ENCODE data around the gene ACTRT2. TPM values are rescaled to one million over a fixed set of nuclear protein-coding genes. Genes with fewer than 3 reads are reported as not detected.

The ACTRT2 gene
- total RNA-seq, 4 donors from 2014 or later: not detected

DNA sequence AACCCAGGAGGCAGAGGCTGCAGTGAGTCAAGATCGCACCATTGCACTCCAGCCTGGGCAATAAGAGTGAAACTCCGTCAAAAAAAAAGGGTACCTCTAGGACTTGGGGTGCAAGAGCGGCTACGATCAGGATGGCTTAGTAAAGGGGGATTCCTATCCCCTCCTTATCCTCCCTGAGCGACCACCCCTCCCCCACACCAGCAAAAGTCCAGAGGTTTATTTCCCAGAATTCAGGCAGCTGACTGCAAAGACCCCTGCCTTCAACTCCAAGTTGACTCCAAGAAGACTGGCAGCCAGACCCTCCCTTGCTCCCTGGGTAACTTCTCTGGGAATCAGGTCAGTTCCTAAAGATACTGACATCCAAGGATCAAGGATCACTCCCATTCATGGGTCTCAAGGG lies 35.4 kb downstream of the ACTRT2 start:
- ATAC-seq (ENCODE audit: low FRiP score) (no peak), DNase-seq (ENCODE audit: low spot score) (no peak)
- TF ChIP-seq, protein P1, sequence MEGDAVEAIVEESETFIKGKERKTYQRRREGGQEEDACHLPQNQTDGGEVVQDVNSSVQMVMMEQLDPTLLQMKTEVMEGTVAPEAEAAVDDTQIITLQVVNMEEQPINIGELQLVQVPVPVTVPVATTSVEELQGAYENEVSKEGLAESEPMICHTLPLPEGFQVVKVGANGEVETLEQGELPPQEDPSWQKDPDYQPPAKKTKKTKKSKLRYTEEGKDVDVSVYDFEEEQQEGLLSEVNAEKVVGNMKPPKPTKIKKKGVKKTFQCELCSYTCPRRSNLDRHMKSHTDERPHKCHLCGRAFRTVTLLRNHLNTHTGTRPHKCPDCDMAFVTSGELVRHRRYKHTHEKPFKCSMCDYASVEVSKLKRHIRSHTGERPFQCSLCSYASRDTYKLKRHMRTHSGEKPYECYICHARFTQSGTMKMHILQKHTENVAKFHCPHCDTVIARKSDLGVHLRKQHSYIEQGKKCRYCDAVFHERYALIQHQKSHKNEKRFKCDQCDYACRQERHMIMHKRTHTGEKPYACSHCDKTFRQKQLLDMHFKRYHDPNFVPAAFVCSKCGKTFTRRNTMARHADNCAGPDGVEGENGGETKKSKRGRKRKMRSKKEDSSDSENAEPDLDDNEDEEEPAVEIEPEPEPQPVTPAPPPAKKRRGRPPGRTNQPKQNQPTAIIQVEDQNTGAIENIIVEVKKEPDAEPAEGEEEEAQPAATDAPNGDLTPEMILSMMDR (IDR thresholded peaks at IDR 0.05): no peak

DNA sequence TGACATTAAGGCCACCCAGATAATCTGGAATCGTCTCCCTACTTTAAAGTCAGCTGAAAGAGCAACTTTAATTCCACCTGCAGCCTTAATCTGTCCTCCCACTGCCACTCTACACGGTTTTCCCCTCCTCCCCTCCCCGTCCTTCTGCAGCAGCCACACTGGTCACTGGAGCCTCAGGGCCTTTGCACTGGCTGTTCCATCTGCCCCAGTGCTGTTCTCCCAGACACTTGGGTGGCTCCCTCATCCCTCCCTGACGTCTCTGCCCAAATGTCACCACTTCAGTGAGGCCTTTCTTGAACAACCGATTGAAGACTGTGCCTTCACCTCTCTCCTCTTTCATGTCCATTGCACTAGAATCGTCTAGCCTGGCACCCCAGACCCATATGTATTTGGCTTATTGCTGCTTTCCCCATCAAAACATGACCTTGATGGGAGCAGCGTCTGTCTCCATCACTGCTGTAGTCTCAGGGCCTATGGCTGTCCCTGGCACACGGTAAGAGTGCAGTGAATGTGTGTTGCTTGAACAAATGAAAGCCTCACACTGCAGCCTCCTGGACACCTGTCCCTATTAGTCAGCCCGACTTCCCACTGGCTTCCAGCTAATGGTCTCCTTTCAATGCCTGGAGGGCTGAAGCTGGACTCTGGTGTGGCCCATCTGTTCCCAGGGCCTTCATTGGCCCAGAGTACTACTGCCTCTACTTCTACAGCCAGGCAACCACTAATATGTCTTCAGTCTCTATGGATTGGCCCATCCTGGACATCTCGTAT lies 37.2 kb downstream of the ACTRT2 start:
- TF ChIP-seq, protein P1 (IDR thresholded peaks at IDR 0.05): no peak
- DNase-seq (ENCODE audit: low spot score): no peak
- no peak for ATAC-seq (ENCODE audit: low FRiP score)

DNA sequence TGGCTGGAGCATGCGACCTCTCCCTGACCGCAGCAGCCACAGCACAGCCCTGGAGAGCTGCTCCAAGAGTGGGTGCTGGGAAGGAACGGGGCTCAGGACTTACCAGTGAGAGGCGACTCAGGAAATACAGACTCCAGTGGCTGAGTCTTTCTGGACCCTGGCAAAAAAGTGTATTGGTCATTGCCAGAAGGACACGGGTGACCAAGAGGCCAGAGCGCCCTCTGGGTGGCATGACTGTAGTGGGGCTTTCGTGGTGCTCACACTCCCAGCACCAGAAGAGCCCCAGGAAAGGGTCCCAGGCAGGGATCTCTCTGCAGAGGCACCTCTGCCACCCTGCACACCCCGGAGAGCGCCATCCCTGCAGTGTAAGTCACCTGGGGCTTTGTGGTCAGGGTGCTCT lies 38.9 kb downstream of the ACTRT2 start:
- ATAC-seq (ENCODE audit: low FRiP score) (no peak), DNase-seq (ENCODE audit: low spot score) (peak; percentile 17)
- TF ChIP-seq, protein P1 (IDR thresholded peaks at IDR 0.05): no peak

DNA sequence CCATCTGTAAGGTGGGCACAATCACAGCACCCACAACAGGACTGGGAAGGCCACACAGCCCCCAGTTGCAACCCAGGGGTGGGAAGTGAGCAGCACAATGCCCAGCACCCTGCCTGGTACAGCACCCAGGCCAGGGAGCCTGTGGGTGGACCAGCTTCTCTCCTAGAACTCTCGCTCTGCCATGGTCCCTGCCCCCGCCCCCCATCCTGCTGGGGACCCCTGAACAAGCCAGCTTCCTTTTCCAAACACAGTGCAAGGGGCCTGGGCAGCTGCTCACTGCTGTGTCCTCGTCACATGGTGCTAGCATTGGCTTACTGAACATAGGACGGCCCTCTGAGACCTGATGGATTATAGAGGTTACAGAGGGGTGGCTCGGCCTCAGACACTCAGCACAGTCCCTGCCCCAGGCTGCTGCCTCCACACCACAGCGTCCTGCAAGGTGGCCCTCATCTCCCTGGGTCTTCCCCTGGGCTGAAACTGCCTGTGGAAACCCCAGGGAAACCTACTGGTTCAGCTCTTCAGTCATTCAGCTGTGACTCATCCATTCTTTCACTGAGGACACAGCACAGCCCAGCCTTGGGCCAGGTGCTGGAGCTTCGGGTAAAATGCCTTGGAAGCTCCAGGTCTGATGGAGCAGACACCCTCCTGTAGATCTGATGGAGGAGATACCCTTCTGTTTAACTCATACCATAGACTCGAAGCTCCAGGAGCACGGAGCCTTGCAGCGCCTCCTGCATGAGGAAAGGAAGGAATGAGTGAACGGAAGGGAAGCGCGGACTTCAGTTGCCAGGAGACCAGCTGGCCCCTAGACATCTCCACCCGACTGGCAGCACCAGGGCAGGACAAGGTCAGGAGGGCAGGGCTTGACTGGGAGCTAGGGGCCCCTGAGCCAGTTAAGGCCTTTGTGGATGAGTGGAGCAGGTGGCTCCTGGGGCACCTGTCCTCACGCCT lies 39.6 kb downstream of the ACTRT2 start:
- no peak for DNase-seq (ENCODE audit: low spot score)
- no peak for ATAC-seq (ENCODE audit: low FRiP score)
- TF ChIP-seq, protein P1 (IDR thresholded peaks at IDR 0.05): no peak

DNA sequence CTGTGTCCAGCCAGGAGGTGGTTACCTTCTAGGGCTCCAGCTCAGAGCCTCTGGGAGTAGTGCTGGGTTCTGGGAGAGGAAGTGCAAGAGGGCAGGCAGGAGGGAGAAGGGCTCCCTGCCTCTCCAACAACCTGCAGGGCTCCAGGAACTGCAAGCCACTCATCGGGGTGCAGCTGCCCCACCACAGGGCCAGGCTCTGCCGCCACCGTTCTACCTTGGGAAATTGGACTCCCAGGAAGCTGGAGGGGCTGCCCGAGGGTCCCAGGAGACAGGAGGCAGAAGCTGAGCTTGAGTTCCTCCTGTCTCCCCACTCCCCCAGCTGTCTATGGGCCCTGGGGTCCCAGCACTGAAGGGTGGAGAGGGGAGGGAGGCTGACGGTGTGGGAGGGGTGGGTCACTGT lies 40.3 kb downstream of the ACTRT2 start:
- ATAC-seq (ENCODE audit: low FRiP score): no peak
- DNase-seq (ENCODE audit: low spot score): no peak

DNA sequence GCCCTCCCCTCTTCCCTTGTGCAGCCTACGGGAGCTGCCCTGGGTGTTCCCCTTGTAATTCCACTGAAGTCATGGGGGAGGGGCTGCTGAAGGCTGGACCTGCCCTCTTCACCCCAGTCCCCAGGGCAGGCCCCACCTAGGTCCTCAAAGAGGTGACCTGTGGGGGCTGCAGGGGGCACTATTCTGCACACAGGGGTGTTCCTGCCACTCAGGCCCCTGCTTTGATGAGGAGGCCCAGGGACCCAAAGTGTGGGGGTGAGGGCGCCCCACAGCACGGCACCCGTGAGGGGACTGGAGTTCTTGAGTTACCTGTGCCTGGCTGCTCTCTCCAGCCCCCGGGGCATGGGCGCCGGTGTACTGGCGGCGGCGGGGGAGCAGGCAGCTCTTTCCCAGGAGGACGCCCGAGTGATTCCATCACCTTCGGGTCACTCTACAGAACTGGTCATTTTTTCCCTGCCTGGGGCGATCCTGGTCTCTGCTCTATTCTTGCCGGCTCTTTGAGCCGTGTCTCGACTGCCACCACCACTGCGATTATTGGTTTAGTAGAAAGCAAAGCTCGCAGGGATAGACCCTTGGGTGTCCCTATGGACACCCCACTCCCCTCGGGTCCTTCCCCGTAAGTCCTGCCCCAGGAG lies 40.8 kb downstream of the ACTRT2 start:
- no peak for ATAC-seq (ENCODE audit: low FRiP score)
- TF ChIP-seq, protein P1 (IDR thresholded peaks at IDR 0.05): no peak
- peak; percentile 18 for DNase-seq (ENCODE audit: low spot score)

More for the DNA sequence above, 40.3 kb downstream of the ACTRT2 start:
- TF ChIP-seq, protein P1 (IDR thresholded peaks at IDR 0.05): no peak
